Forelimb muscle (tissue), 1 donor: Measurements from ENCODE around the gene PRR23A. TPM values are rescaled to one million over a fixed set of nuclear protein-coding genes. Genes with fewer than 3 reads are reported as not detected.

Source experiments
- DNase-seq: peaks from one replicate; pipeline ENCODE4 v3.0.0-alpha.2; 2013; ENCODE audit warnings: low read depth
- polyA plus RNA-seq: library from polyadenylated mRNA; unstranded; fragments of 120-200 nt; gene quantifications from one replicate; pipeline ENCODE4 v1.2.1, GENCODE V29; 2013; ENCODE audit not compliant: insufficient read length

The PRR23A gene
- polyA plus RNA-seq, 1 donor: not detected

DNA sequence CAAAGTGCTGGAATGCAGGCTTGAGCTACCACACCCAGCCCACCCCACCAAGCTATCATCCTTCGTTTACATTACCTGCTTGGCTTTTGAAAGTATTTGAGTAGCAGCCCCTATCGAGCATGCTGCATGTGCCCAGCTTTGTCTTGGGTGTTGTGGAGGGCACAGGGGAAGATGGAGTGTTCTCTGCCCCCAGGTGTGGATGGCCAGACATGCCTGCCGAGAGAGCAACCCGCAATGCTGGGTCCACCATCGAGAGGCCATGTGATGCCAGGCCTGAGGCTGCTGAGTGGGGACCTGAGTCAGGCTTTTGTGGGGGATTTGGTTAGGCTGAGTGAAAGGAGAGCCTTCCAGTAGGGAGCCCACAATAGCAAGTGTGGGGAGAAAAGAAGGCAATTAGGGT is 33.1 kb downstream of the PRR23A start:
- DNase-seq: no peak

DNA sequence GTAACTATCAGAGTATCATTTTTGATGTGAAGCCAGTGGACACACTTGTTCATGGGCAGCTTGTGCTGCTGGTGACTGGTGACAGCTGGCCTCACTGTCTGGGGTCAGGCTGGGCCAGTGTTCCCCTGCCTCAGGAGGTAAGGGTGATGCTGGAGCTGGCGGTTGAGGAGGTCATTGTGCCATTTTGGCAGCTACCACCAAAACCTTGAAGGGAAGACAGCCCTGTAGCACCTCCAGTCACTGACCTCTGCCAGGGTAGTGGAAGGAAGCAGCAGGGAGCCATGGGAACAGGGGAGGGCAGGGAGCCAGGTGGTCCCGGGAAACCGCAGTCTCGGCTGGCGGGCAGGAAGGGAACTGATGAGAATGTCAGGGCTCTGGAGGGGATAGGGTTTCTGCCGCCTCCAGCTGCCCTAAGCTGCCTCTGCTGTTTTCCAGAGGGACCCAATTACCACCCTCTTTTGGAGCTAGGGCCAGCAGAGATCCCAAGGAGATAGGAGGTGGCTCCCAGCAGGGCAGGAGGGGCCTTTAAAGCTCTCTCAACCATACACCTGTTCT is 34.2 kb downstream of the PRR23A start:
- no peak for DNase-seq

DNA sequence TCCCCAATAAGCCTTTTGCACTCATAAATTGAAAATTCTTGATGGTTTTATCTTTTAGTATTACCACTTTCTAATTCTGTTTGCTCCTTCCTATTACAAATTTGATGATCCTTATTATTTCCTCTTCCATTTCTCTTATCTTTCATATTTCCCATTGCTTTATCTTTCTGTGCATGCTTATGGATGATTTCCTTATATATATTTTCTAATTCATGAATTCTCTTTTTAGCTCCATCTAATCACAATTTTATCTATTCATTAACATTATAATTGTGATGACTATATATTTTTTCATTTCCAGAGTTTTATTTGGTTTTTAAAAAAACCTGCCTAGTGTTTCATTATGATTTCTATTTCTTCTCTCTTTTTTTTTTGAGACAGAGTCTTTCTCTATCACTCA is 41.1 kb downstream of the PRR23A start:
- DNase-seq: no peak

DNA sequence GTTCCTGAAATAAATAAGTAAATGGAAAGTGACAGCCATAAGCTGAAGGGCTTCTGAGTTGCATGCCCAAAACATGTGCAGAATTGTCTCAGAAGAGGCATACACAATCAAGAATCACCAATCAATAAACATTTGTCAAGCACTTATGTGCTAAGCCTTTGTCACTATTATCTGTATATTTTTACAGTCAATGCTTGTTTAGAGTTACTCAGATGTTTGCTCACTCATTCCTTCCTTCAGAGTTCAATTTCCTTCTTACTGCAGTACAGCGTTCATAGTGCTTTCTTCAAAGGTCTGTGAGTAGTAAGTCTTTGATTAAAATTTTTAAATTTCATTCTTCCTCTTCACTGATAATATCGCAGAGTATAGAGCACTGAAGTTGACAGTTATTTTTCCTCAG is 41.8 kb downstream of the PRR23A start:
- DNase-seq: no peak

DNA sequence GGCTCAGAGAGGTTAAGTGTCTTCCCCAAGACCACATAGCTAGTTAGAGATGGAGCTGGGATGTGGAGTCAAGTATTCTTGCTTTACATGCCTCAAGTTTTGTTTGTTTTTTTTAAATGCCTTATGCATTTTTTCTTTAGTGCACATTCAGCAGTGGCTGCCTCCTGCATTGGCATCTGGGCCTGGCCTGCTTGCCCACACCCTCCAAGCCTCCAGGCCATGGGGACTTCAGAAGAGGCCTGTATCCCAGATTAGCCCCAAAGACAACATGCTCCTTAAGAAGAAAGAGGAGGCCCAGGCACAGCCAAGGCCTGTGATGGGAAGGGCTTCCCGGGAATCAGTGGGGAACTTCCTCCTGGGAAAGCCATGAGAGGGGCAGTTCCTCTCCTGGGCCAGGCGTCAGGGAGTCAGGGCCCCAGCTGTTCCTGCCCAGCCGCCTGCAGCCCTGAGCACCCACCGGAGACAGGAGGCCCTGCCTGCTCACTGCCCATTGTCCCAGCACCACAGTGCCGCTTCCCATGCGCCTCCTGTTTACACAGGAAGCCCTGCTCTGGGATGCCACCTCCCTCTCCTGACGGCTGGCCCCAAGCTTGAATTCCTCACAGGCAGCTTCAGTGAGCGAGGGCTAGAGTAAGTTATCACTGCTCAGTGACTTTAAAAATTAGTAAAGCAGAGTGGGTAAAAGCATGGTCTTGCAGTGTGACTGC is 43.1 kb downstream of the PRR23A start:
- no peak for DNase-seq

DNA sequence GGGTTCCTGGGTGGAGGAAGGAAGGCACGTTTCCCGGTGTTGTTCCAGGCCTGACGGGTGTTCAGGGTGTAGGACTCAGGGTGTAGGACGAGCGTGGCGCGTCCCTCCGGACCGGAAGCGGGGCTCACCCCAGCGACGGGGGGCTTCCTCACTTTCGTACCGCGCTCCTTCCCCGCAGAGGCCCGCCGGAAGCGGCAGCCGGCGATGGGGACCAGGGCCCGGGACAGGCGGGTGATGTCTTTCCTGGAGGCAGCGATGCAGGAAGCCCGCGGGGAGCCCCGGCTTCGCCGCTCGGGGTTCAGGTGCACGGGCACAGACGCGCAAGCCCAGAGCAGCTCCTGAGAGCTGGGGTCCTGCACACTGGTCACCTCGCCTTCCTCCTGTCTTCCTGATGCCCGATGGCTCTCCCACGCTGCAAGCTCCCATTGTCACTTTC is 45.6 kb downstream of the PRR23A start:
- no peak for DNase-seq

Other genes with a start within 250 kb of the PRR23A start
- gene PIK3CB, start 171.3 kb downstream of the PRR23A start, polyA plus RNA-seq: 8.5 TPM
- gene FOXL2, start 59.1 kb downstream of the PRR23A start, polyA plus RNA-seq: not detected
- 0.06 TPM for gene FOXL2NB, start 59.1 kb downstream of the PRR23A start, polyA plus RNA-seq
- not detected for gene PRR23B, start 14.7 kb upstream of the PRR23A start, polyA plus RNA-seq
- gene PRR23C, start 38.6 kb upstream of the PRR23A start, polyA plus RNA-seq: not detected